ENCODE measurements around the gene STARD9.
"Not testable (repeated sequence)": the region's sequence is repeated elsewhere in the genome, so short reads cannot be mapped to it uniquely, and the experiment has no call there.

The STARD9 gene

DNA sequence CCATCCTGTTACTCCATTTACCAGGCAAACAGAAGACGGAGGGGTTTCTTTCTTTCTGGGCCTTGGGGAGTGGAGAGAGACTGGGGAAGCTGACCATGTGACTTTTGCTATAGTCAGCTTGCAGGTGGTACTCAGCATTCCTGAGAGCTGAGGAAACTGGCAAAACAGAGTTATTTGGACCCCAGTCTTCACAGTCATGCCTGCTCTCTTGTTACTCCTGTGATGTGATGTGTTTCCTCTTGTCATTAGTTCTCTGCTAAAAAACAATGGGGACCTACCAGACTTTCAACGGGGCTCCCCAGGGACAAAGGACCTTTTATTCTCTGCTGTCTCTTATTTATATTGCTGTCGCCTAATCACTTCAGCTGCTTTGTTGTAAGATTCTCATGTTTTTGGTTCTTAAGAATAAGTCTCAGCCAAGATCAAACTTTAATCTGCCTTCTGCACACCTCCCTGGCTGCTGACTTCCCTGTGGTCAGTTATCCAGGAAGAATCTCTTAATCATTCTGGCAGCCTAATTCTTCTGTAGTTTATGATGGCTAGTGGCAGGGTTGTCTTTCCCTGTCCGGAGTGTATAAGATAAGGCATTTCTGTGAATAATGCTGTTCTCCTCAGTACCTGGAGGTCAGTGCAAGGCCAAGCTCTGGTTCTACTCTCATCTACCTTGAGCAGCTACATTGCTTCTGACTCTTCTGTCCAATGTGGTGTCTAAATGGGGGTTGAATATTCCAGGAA is 8.8 kb downstream of the STARD9 start:
- in situ Hi-C loops (cut with HindIII; ENCODE audit: low sequenced_read_pairs), result no loop called here

DNA sequence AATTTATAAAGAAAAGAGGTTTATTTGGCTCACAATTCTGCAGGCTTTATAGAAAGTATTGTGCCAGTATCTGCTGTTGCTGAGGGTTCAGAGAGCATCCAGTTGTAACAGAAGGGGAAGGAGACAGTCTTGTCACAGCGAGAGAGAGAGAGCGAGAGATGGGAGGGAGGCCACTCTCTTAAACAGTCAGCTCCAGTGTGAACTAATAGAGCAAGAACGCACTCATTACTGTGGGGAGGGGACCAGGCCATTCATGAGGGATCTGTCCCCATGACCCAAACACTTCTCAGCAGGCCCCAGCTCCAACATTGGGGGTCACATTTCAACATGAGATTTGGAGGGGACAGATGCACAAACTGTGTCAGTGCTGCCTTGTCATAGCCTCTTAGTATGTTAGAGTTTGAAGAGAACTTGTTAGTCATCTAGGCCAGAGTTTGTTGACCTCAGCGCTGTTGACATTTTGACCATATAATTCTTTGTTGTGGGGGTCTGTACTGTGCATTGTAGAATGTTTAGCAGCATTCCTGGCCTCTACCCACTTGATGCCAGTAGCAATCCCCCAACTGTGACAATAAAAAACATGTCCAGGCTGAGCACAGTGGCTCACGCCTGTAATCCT is 15.3 kb downstream of the STARD9 start:
- in situ Hi-C loops (cut with HindIII; ENCODE audit: low sequenced_read_pairs), result no loop called here

DNA sequence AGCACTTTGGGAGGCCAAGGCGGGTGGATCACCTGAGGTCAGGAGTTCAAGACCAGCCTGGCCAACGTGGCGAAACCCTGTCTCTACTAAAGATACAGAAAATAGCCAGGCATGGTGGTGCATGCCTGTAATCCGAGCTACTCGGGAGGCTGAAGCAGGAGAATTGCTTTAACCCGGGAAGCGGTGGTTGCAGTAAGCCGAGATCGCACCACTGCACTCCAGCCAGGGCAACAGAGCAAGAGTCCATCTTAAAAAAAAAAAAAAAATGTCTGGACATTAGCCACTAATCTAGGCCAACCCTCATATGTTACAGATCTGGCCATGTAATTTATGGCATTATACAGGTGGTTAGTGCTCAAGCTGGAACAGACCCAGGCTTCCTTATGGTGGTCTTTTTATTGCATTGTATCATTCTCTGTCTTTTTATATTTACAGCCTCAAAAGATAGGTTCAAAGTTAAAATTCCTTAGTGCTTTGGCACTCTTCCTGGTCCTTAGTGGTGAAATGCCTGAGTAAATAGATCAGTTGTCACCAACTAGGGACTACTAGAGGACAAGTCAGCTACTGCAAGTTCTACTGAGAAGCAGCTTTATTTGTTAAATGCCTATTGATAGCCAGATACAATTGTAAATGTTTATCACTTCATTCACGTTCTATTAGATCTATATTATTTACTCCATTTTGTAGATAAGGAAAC is 16.0 kb downstream of the STARD9 start:
- in situ Hi-C loops (cut with HindIII; ENCODE audit: low sequenced_read_pairs), result no loop called here

DNA sequence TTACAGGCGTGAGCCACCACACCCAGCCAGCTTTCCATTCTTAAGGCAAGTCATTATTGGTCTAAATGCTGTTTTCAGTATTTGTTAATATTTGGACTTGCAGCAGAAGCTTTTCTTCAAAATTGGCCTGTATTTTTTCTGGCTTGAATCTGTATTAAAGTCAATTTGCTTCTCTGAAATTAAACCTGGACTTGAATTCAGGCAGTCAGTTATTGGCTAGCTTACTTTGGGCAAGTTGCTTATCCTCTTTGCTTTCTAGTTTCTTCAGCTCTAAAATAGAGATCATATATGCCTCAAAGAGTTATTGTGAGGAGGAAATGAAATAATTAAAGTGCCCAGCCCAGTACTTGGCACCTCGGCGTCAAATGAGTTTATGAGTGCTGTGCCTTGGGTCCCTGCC is 17.3 kb downstream of the STARD9 start:
- in situ Hi-C loops (cut with HindIII; ENCODE audit: low sequenced_read_pairs), result no loop called here

DNA sequence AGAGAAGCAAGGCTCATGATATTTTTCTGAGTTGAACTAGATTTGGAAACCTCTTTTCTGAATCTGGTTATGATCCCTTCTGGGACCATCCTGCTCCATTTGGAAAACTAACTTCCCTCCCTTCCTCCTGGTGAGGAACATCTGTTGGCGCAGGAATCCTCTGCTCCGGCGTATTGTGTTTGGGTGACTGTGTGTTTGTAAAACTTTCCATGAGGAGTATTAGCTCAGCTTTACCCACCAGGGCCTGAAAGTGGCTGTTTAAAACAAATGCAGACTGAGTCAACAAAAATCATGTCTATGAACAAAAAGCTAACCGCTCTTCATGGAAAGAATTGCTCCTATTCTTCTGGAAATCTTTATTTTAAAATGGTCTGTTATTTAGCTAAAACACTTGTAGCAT is 17.7 kb downstream of the STARD9 start:
- in situ Hi-C loops (cut with HindIII; ENCODE audit: low sequenced_read_pairs), result no loop called here

DNA sequence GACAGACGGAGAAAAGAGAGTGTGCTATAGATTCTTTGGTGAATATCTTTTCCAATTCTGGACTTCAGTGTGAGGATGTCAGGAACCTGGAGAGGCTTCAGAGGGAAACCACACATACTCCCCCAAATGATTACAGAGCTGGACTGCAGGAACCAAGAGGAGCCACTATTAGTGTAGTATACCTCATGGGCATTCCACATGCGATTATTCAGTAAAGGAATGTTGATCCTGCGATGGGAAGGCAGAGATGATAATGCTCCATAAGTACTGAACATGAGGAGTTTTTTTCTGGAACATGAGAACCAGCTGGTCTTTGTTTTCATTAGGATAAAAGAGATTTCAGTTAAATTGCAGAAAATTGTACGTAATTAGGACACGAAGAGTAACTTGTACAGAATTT is 18.7 kb downstream of the STARD9 start:
- in situ Hi-C loops (cut with HindIII; ENCODE audit: low sequenced_read_pairs), result no loop called here

DNA sequence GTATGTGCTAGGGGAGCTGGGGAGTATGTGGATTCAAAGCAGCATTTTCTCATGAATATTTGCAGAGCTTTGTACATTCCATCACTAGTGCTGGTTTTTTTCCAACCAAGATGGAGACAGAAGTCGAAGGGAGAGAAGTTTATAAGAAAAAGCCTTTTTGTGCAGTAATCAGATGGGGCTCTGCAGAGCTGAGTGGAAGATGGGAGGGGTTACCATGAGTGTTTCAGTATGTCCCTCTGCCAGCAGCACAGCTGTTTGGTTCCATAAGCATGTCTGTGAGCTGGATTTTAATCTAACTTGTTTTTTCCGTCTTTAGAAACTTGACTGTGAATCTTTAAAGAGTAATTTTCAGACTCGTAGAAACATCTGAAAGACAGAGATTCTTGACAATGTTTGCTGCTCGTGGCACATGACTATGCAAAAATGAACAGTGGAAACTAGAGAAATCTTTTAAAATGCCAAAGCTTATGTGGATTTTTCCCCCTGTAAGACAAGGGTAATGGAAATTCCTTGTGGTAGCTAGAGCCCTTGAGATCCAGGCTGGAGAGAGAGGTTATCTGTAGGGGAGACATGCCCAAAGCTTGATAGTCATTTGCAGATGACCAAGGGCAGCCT is 20.3 kb downstream of the STARD9 start:
- in situ Hi-C loops (cut with HindIII; ENCODE audit: low sequenced_read_pairs), result no loop called here

DNA sequence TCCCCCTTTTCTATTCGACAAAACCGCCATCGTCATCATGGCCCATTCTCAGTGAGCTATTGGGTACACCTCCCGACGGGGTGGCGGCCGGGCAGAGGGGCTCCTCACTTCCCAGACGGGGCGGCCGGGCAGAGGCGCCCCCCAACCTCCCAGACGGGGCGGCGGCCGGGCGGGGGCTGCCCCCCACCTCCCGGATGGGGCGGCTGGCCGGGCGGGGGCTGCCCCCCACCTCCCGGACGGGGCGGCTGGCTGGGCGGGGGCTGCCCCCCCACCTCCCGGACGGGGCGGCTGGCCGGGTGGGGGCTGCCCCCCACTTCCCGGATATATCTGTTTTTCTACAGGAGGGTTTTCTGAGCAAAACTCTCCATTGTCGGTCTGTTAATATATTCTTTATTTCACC is 25.9 kb downstream of the STARD9 start:
- in situ Hi-C loops (cut with HindIII; ENCODE audit: low sequenced_read_pairs), result not testable (repeated sequence)

DNA sequence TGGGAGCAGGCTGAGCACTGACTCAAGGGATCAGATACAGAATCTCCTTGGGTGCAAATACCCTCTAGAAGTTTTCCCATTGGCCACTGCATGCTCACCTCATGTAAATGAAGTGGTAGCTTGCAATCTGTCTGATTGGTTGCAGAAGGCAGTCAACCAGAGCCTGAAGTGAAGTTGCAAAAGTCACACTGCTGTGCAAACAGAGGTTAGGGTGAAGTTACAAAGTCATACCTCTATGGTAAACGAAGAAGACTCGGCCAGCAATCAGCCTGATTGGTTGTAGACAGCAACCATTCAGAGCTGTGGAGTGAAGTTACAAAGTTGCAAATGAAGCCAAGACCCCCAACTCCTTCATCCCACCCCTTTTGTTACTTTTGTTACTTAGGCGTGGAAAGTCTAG is 27.1 kb downstream of the STARD9 start:
- in situ Hi-C loops (cut with HindIII; ENCODE audit: low sequenced_read_pairs), result no loop called here

DNA sequence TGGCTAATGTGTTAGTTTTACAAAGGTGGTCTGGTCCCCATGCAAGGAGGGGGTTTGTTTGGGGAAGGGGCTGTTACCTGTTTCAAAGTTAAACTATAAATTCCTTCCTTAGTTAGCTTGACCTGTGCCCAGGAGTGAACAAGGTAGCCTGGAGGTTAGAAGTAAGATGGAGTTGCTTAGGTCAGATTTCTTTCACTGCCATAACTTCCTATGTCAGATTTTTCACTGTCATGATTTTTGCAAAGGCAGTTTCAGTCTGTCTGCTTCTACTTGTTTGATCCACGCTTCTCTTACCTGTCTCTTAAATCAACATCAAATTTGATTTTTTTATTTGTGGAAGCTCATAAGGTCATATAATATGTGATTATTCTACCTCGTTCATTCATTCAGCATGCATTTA is 28.6 kb downstream of the STARD9 start:
- in situ Hi-C loops (cut with HindIII; ENCODE audit: low sequenced_read_pairs), result no loop called here

DNA sequence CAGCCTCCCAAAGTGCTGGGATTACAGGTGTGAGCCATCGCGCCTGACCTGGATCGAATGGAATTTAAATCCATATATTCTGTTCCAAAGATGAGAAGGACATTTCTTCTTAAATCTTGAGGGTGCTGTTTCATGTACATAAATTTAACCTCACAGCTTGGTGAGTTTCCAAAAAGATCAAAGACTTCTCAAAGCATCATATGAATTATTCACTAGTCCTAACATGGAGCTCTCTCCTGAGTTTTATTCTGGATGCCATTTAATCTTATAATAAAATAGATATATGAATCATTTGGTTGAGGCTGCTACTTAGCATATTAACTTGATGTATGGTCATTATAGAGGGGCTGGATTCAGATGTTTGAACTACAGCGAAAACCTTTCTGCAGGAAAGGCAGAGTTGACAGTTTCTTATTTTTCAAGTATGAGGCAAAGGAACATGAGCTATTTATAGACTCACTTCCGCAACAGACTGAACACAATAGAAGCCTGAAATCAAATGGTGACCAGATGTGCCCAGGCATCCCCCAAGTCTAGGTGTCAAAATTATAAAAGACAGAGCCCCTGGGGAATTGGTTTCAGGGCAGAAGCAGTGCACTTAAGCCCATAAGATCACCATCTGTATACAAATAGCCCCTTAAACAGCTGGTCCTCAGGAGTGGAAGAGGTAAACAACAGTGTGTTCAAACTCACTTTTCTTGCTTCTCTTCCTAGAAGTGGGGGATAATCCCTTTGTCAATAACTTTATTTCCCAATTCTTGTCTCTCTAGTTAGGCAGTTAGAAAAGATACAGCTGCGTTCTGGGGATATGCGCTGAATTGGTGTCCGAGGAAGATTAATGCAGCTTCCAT is 29.7 kb downstream of the STARD9 start:
- in situ Hi-C loops (cut with HindIII; ENCODE audit: low sequenced_read_pairs), result no loop called here

DNA sequence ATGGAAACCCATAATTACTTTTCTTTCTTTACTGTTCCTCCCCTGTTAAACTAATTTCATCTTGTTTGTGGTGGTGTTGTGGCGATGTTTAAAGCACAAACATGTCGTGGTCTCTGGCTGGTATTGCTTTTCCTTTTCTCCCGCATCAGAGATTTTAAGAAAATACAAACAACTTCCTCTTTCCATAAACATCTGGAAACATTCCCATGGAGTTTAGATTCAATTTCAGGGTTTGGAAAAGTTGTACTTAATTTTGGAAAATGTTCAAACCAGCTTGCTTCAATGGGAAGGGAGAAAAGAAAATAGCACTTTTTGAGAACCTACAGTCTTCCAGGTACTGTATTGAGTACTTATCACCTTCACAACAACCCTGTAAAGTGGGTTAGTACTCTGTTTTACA is 30.4 kb downstream of the STARD9 start:
- in situ Hi-C loops (cut with HindIII; ENCODE audit: low sequenced_read_pairs), result no loop called here

DNA sequence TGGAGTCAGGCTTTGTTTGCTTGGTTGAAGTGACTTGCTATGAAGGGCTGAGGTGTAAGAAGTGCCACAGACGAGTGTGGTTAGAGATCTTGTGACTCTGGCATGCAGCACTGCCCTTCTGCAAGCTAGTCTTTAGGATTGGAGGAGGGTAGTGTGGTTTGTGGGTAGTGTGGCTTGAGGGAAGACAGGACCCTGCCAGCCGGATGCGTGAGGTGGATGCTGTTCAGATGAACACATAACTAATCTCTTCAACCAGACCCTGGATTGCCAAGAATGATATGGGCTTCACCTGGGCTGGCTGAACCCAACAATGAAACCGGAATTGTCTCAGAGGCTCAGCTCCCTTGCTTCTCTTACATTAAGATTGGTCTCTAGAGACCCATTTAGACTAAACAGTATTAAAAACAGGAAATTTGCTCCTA is 32.7 kb downstream of the STARD9 start:
- in situ Hi-C loops (cut with HindIII; ENCODE audit: low sequenced_read_pairs), result no loop called here

DNA sequence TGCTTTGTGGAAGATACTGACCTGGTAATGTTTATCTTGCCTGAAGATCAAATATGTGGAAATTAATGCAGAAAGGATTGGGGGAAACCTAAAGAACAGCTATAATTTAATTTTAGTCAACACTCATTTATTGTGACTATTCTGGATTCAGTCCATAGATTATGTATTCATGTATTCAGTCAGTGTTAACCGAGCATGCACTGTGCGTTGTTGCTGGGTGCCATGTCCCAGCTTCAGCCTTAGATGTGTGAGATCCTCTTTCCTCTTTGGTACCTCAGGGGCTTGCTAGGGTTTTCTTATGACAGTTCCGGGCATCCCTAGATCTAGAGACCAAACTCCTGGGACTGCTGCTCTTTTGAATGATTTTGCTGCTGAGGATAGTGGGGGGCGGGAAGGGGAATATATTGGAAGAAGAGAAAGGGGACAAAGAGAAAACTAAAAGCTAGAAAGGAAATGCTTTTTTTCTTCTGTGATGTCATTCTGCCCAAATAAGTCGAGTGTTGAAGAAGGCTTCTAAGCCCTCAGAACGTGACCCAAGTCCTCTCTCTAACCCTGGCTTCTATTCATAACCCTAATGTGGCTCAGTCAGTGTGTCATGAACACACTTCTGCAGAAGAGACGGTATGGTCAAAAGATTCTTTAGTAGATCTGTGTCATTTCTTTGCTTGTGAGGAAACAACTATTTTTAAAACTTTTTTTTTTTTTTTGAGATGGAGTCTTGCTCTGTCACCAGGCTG is 33.5 kb downstream of the STARD9 start:
- in situ Hi-C loops (cut with HindIII; ENCODE audit: low sequenced_read_pairs), result no loop called here

DNA sequence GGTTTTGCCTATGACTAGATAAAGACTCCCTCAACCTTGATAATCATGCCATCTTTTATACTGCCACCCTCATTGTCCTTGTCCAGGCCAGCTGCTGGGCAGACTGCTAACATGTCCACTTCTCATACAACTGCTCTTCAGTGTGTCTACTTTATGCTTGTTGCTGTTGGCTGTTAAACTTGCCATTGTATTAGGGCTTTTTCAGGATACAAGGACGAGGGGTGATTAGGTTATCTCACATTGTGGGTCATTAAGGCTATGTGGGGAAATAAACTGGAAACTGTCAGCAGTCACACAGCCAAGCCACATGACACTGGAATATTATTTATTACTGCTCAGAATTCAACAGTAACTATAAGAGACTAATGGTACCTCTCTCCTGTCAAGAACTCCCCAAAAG is 36.1 kb downstream of the STARD9 start:
- in situ Hi-C loops (cut with HindIII; ENCODE audit: low sequenced_read_pairs), result no loop called here

DNA sequence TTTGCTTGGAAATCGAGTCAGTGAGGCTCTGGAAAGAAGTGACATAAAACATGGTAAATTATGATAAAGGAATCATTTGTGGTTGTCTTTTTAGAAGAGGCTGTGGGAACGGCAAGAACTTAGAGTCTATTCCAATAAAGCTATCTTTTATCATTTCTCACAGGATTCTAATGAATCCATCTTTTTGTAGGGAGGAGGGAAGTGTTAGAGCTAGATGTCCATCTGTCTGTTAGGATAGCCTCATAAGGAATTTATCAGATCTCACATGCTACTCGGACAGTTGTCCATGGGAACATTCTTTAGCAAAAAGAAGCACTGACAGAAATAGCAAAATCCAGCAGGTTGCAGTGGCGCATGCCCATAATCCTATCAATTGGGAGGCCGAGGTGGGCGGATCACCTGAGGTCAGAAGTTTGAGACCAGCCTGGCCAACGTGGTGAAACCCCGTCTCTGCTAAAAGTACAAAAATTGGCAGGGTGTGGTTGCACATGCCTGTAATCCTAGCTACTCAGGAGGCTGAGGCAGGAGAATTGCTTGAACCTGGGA is 37.0 kb downstream of the STARD9 start:
- in situ Hi-C loops (cut with HindIII; ENCODE audit: low sequenced_read_pairs), result no loop called here

DNA sequence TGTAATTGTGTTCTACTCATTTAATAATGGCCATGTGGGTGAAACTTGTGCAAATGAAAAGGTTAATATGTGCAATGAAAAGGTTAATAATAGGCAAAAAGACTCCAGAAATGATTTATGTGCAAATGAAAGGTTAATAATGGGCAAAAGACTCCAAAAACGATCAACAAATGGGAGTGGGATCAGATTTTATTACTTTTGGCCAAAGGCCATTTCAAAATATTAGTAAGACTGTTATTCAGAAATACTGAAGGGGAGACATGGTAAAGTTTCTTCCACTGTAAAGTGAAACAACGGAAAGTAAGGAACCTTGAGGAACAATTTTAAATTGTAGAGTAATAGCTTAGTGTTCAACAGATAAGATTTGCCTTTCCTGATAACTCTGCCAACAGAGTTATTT is 40.7 kb downstream of the STARD9 start:
- in situ Hi-C loops (cut with HindIII; ENCODE audit: low sequenced_read_pairs), result no loop called here

DNA sequence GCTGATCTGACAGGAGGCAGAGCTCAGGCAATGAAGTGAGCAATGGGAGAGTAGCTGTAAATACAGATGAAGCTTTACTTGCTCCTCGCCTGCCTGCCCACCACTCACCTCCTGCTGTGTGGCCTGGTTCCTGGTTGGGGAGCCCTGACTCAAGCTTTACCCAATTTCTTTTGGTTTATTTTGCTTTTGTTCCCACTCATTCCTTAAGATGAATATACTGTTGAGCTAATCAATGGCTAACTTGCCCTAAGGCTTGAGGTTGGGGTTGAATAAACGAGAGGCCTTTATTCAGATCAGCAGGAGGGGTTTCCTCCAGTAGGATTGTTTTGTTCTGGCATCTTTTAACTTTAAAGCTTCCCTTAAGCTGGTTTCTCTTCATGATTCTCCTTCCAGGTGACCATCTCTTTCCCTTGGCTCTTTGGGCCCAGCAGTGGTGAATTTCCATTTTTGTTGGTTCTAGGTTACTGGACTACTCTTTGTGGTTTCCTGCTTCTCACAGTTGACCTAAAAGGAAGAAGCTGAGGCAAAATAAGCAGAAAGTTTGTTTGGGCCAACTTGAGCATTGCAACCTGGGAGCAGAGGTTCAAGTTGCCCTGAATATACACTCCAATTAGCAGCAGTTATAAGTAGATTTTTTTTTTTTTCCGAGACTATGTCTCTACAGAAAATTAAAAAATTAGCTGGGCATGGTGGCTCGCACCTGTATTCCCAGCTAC is 44.4 kb downstream of the STARD9 start:
- in situ Hi-C loops (cut with HindIII; ENCODE audit: low sequenced_read_pairs), result no loop called here

DNA sequence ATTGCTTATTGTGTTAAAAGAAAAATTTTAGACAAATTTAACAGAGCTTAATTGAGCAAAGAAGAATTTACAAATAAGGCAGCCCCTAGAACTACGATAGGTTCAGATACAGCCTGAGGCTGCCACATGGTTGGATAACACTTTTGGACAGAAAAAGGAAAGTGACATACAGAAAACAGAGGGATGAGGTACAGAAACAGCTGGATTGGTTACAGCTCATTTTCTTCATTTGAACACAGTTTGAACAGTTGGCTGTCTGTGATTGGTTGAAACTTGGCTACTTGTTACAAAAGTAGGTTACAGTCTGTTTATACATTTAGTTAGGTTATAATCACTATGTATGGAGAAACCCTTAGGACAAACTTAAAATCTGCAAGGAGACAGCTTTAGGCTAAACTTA is 46.0 kb downstream of the STARD9 start:
- in situ Hi-C loops (cut with HindIII; ENCODE audit: low sequenced_read_pairs), result no loop called here

Measured in endothelial cell of hepatic sinusoid (primary cell).